Lung (tissue), 12 donors: Measurements from ENCODE around the gene OLIG2. TPM values are rescaled to one million over a fixed set of nuclear protein-coding genes. Genes with fewer than 3 reads are reported as not detected.
A peak's percentile ranks its signal among the peaks of the same experiment; 100 is the strongest.

Experiments used
- ATAC-seq: fragments of 200-7000 bp; cut with Tn5 transposase; one replicate; pipeline ENCODE4 v1.9.1; 2020; ENCODE audit warnings: moderate number of reproducible peaks; ENCODE audit not compliant: insufficient read depth, low FRiP score
- DNase-seq, 3 donors: peaks; one replicate each; pipeline ENCODE4 v3.0.0-alpha.2; 2013 to 2017
- H3K27ac ChIP-seq, 2 donors: one replicate each; pipeline ENCODE4 v1.5.1; 2013; ENCODE audit warnings: mild to moderate bottlenecking in 2 of 2, moderate library complexity in 2 of 2, control low read depth in 1 of 2, inconsistent platforms in 1 of 2, low read depth in 1 of 2, low read length in 1 of 2
- H3K27me3 ChIP-seq, 3 donors: one replicate each; pipeline ENCODE4 v1.5.1; 2013; ENCODE audit warnings: low read length in 2 of 3; ENCODE audit not compliant: control insufficient read depth in 3 of 3, insufficient read depth in 3 of 3
- H3K36me3 ChIP-seq, 4 donors: one replicate each; pipeline ENCODE4 v1.5.1; 2013; ENCODE audit warnings: low read length in 4 of 4, mild to moderate bottlenecking in 1 of 4, moderate library complexity in 1 of 4; ENCODE audit not compliant: control insufficient read depth in 4 of 4, insufficient read depth in 4 of 4
- H3K4me1 ChIP-seq, 5 donors: one replicate each; pipeline ENCODE4 v1.5.1; 2013; ENCODE audit warnings: low read length in 5 of 5, mild to moderate bottlenecking in 2 of 5, moderate library complexity in 1 of 5; ENCODE audit not compliant: control insufficient read depth in 5 of 5, insufficient read depth in 5 of 5
- H3K4me3 ChIP-seq: one replicate; pipeline ENCODE4 v1.5.1; 2013; ENCODE audit warnings: mild to moderate bottlenecking, control low read depth, moderate library complexity
- H3K9ac ChIP-seq, 2 donors: one replicate each; pipeline ENCODE4 v1.5.1; 2013; ENCODE audit warnings: low read length in 2 of 2, control low read depth in 1 of 2; ENCODE audit not compliant: insufficient read depth in 1 of 2
- H3K9me3 ChIP-seq, 4 donors: one replicate each; pipeline ENCODE4 v1.5.1; 2013; ENCODE audit warnings: low read length in 3 of 4, mild to moderate bottlenecking in 1 of 4, moderate library complexity in 1 of 4; ENCODE audit not compliant: control insufficient read depth in 4 of 4, insufficient read depth in 3 of 4
- CTCF ChIP-seq: IDR thresholded peaks from 2 replicates; pipeline ENCODE4 v1.5.1; 2012; ENCODE audit warnings: mild to moderate bottlenecking; ENCODE audit errors: control extremely low read depth, extremely low read depth
- WGBS, 2 donors: extraction: QIAGEN DNeasy Blood & Tissue Kit; methylation state at CpG; one replicate each; pipeline ENCODE4 v1.1.7; 2013; 5-methylcytosine and 5-hydroxymethylcytosine counted together
- polyA plus RNA-seq, 2 donors: library from polyadenylated mRNA; stranded (reverse); fragments of 200-250 nt; gene quantifications; one replicate each; pipeline ENCODE4 v1.2.1, GENCODE V29; 2013
- total RNA-seq, 2 donors: library from RNA; depleted of rRNA in 1 of 2; stranded (reverse); fragments of >200 nt in 1 of 2; gene quantifications; one replicate each; pipeline ENCODE4 v1.2.1, GENCODE V29; 2014 to 2021
- donor health status: control.
- donor health status: control.
- donor health status: Bipolar disorder and iron deficiency.
- donor health status: healthy.
- donor health status: DM: yes; HTN: yes; CAD: no.

Gene OLIG2
- total and polyA plus RNA-seq, 4 donors = 0.04 to 1.3 (median 0.63) TPM

- Histone ChIP-seq H3K9ac (no peak overlapping the region), H3K4me3 (no peak overlapping the region), H3K27me3 (peaks cover 40 to 95% (median 81%) of the 10 kb centered on the region in 3 donors), H3K27ac (no peak overlapping the region), H3K4me1 (peaks cover 0 to 17% (median 0%) of the 10 kb centered on the region in 5 donors), H3K36me3 (no peaks in the 10 kb centered on the region), H3K9me3 (peaks cover 0 to 6% (median 0%) of the 10 kb centered on the region in 4 donors)
- WGBS, 2 donors = 1 to 4% methylated on average over 14 to 15 of the region's 15 CpGs
- no peak for TF ChIP-seq CTCF
- ATAC-seq (no peak), DNase-seq (no peak)
These were observed 2.5 kb downstream of the OLIG2 start for GRCh38 chr21:33028287-33028670.

DNA sequence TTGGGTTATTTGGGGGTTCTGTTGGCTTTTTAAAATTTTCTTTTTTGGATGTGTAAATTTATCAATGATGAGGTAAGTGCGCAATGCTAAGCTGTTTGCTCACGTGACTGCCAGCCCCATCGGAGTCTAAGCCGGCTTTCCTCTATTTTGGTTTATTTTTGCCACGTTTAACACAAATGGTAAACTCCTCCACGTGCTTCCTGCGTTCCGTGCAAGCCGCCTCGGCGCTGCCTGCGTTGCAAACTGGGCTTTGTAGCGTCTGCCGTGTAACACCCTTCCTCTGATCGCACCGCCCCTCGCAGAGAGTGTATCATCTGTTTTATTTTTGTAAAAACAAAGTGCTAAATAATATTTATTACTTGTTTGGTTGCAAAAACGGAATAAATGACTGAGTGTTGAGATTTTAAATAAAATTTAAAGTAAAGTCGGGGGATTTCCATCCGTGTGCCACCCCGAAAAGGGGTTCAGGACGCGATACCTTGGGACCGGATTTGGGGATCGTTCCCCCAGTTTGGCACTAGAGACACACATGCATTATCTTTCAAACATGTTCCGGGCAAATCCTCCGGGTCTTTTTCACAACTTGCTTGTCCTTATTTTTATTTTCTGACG is 3.1 kb downstream of the OLIG2 start:
- Histone ChIP-seq H3K4me1 (peaks cover 0 to 16% (median 0%) of the 10 kb centered on the region in 5 donors), H3K9ac (no peak overlapping the region), H3K4me3 (no peak overlapping the region), H3K36me3 (no peaks in the 10 kb centered on the region), H3K27me3 (peaks cover 40 to 95% (median 77%) of the 10 kb centered on the region in 3 donors), H3K27ac (no peak overlapping the region), H3K9me3 (peaks cover 0 to 4% (median 0%) of the 10 kb centered on the region in 4 donors)
- DNase-seq = peak in 1 of 3 donors; percentile 34
- TF ChIP-seq CTCF = no peak
- 4% methylated on average over 28 of the region's 28 CpGs for WGBS, 2 donors
- ATAC-seq = no peak

- Histone ChIP-seq H3K4me3 (no peak overlapping the region), H3K27me3 (peaks cover 41 to 95% (median 77%) of the 10 kb centered on the region in 3 donors), H3K36me3 (no peaks in the 10 kb centered on the region), H3K9me3 (peaks cover 0 to 6% (median 0%) of the 10 kb centered on the region in 4 donors), H3K27ac (no peak overlapping the region), H3K4me1 (peaks cover 0 to 12% (median 0%) of the 10 kb centered on the region in 5 donors), H3K9ac (no peak overlapping the region)
- TF ChIP-seq CTCF = no peak
- 17 to 24% methylated on average over 19 of the region's 19 CpGs for WGBS, 2 donors
- DNase-seq (no peak), ATAC-seq (no peak)
These were observed 3.7 kb downstream of the OLIG2 start for GRCh38 chr21:33029385-33029921.
